H9 (cell line): ENCODE results near the gene FAM171A1. TPM values are rescaled to one million over a fixed set of nuclear protein-coding genes. Genes with fewer than 3 reads are reported as not detected.

Source experiments
- DNase-seq: peaks from one replicate; pipeline ENCODE4 v3.0.0-alpha.2; 2017
- H2AFZ ChIP-seq: one replicate; pipeline ENCODE4 v1.6.1; 2013; ENCODE audit warnings: mild to moderate bottlenecking, low read length, control low read depth, moderate library complexity
- H2AK5ac ChIP-seq: 2 replicates; pipeline ENCODE4 v1.6.1; 2013; ENCODE audit warnings: low read length, control low read depth, mixed read lengths; ENCODE audit not compliant: insufficient read length
- H2BK120ac ChIP-seq: one replicate; pipeline ENCODE4 v1.6.1; 2013; ENCODE audit warnings: low read depth, mild to moderate bottlenecking, low read length, control low read depth, inconsistent platforms; ENCODE audit not compliant: poor library complexity, severe bottlenecking
- H2BK12ac ChIP-seq: 2 replicates; pipeline ENCODE4 v1.6.1; 2013; ENCODE audit warnings: low read length, control low read depth, mixed read lengths, low read depth; ENCODE audit not compliant: insufficient read length
- H2BK15ac ChIP-seq: 2 replicates; pipeline ENCODE4 v1.6.1; 2013; ENCODE audit warnings: low read depth, low read length, control low read depth
- H2BK20ac ChIP-seq: one replicate; pipeline ENCODE4 v1.6.1; 2013; ENCODE audit warnings: low read depth, mild to moderate bottlenecking, low read length, control low read depth, inconsistent platforms; ENCODE audit not compliant: poor library complexity, severe bottlenecking
- H2BK5ac ChIP-seq: 2 replicates; pipeline ENCODE4 v1.6.1; 2013; ENCODE audit warnings: low read length, control low read depth, mixed read lengths; ENCODE audit not compliant: insufficient read length
- H3K14ac ChIP-seq: 2 replicates; pipeline ENCODE4 v1.6.1; 2013; ENCODE audit warnings: low read length, control low read depth; ENCODE audit not compliant: insufficient read depth
- H3K18ac ChIP-seq: 2 replicates; pipeline ENCODE4 v1.6.1; 2013; ENCODE audit warnings: low read depth, mild to moderate bottlenecking, mixed read lengths, low read length, control low read depth; ENCODE audit not compliant: insufficient read length
- H3K23ac ChIP-seq: 2 replicates; pipeline ENCODE4 v1.6.1; 2013; ENCODE audit warnings: low read length, control low read depth, mixed read lengths, low read depth; ENCODE audit not compliant: insufficient read length
- H3K23me2 ChIP-seq: 2 replicates; pipeline ENCODE4 v1.6.1; 2013; ENCODE audit warnings: low read depth, mild to moderate bottlenecking, mixed read lengths, low read length, control low read depth; ENCODE audit not compliant: insufficient read length, poor library complexity, severe bottlenecking
- H3K27ac ChIP-seq: 2 replicates; pipeline ENCODE4 v1.5.1; 2013; ENCODE audit warnings: low read length, control low read depth, mixed read lengths, low read depth; ENCODE audit not compliant: insufficient read length
- H3K27me3 ChIP-seq: 2 replicates; pipeline ENCODE4 v1.6.1; 2013; ENCODE audit warnings: low read length, control low read depth, inconsistent platforms; ENCODE audit not compliant: insufficient read depth
- H3K4ac ChIP-seq: 2 replicates; pipeline ENCODE4 v1.6.1; 2013; ENCODE audit warnings: low read depth, mild to moderate bottlenecking, control low read depth, inconsistent platforms, low read length, moderate library complexity
- H3K4me1 ChIP-seq: 2 replicates; pipeline ENCODE4 v1.6.1; 2013; ENCODE audit warnings: low read length, control low read depth, inconsistent platforms; ENCODE audit not compliant: insufficient read depth
- H3K4me2 ChIP-seq: 2 replicates; pipeline ENCODE4 v1.6.1; 2013; ENCODE audit warnings: low read length, control low read depth, mixed read lengths; ENCODE audit not compliant: insufficient read length, insufficient read depth
- H3K56ac ChIP-seq: 2 replicates; pipeline ENCODE4 v1.6.1; 2013; ENCODE audit warnings: low read depth, mild to moderate bottlenecking, mixed read lengths, low read length, control low read depth; ENCODE audit not compliant: insufficient read length
- H3K79me1 ChIP-seq: 2 replicates; pipeline ENCODE4 v1.6.1; 2013; ENCODE audit warnings: low read depth, mild to moderate bottlenecking, moderate library complexity, low read length, control low read depth, inconsistent platforms; ENCODE audit not compliant: insufficient read depth, poor library complexity, severe bottlenecking
- H3K79me2 ChIP-seq: 2 replicates; pipeline ENCODE4 v1.6.1; 2013; ENCODE audit warnings: low read length, control low read depth, inconsistent platforms; ENCODE audit not compliant: insufficient read depth
- H3K9ac ChIP-seq: 2 replicates; pipeline ENCODE4 v1.6.1; 2013; ENCODE audit warnings: low read length, control low read depth, mixed read lengths; ENCODE audit not compliant: insufficient read length; ENCODE audit errors: extremely low read depth
- H3K9me3 ChIP-seq: one replicate; pipeline ENCODE4 v1.6.1; 2013; ENCODE audit warnings: low read depth, low read length, inconsistent platforms; ENCODE audit not compliant: control insufficient read depth
- H3T11ph ChIP-seq: one replicate; pipeline ENCODE4 v1.6.1; 2013; ENCODE audit warnings: mild to moderate bottlenecking, low read length, control low read depth, inconsistent platforms
- H4K20me1 ChIP-seq: one replicate; pipeline ENCODE4 v1.6.1; 2013; ENCODE audit not compliant: control insufficient read depth, insufficient read length, insufficient read depth
- H4K5ac ChIP-seq: 2 replicates; pipeline ENCODE4 v1.6.1; 2013; ENCODE audit warnings: low read depth, mild to moderate bottlenecking, mixed read lengths, low read length, control low read depth; ENCODE audit not compliant: insufficient read length
- H4K8ac ChIP-seq: replicated peaks from 2 replicates; pipeline ENCODE4 v1.6.1; 2013; ENCODE audit warnings: low read length, control low read depth, mixed read lengths, low read depth; ENCODE audit not compliant: insufficient read length
- H4K91ac ChIP-seq: 2 replicates; pipeline ENCODE4 v1.6.1; 2013; ENCODE audit warnings: low read depth, mild to moderate bottlenecking, moderate library complexity, mixed read lengths, low read length, control low read depth; ENCODE audit not compliant: insufficient read length
- H3K27ac Mint-ChIP-seq, 3 experiments: 2 replicates in 2 of 3; 3 replicates in 1 of 3; pipeline ENCODE4 v1.8.0; 2020 to 2021; ENCODE audit warnings: mixed read lengths in 3 of 3, mild to moderate bottlenecking in 1 of 3, moderate library complexity in 1 of 3
- H3K27me3 Mint-ChIP-seq: 2 replicates; pipeline ENCODE4 v1.8.0; 2021; ENCODE audit warnings: low read depth, mild to moderate bottlenecking, moderate library complexity, mixed read lengths
- H3K36me3 Mint-ChIP-seq, 3 experiments: 2 replicates in 2 of 3; 3 replicates in 1 of 3; pipeline ENCODE4 v1.8.0; 2020 to 2021; ENCODE audit warnings: low read depth in 3 of 3, mixed read lengths in 3 of 3; ENCODE audit not compliant: insufficient read depth in 1 of 3
- H3K4me1 Mint-ChIP-seq, 2 experiments: 2 replicates each; pipeline ENCODE4 v1.8.0; 2020; ENCODE audit warnings: mixed read lengths in 2 of 2
- H3K4me3 Mint-ChIP-seq, 2 experiments: 2 replicates in 1 of 2; 3 replicates in 1 of 2; pipeline ENCODE4 v1.8.0; 2020 to 2021; ENCODE audit warnings: mild to moderate bottlenecking in 2 of 2, mixed read lengths in 2 of 2, moderate library complexity in 1 of 2
- H3K9me3 Mint-ChIP-seq, 2 experiments: 2 replicates in 1 of 2; 3 replicates in 1 of 2; pipeline ENCODE4 v1.8.0; 2020; ENCODE audit warnings: mild to moderate bottlenecking in 2 of 2, mixed read lengths in 2 of 2, moderate library complexity in 1 of 2
- WGBS: extraction: QIAGEN DNeasy Blood & Tissue Kit; methylation state at CpG from one replicate; pipeline ENCODE4 v1.1.7; 2013; ENCODE audit warnings: missing lambda C conversion rate, low lambda C conversion rate, mixed read lengths; ENCODE audit not compliant: insufficient read length; ENCODE audit errors: extremely low coverage; 5-methylcytosine and 5-hydroxymethylcytosine counted together
- total RNA-seq: library from RNA; stranded (reverse); gene quantifications from 2 replicates; pipeline ENCODE4 v1.2.1, GENCODE V29; 2021
- TF ChIP-seq, protein P1 (sequence below): fragments of 200-600 bp; sonication (generic); conservative IDR thresholded peaks from 3 replicates; pipeline ENCODE4 v1.8.0; 2021; ENCODE audit warnings: antibody characterized with exemption, mild to moderate bottlenecking

The FAM171A1 gene
- total RNA-seq, 1 experiment from 2014 or later, result 37.4 TPM

DNA sequence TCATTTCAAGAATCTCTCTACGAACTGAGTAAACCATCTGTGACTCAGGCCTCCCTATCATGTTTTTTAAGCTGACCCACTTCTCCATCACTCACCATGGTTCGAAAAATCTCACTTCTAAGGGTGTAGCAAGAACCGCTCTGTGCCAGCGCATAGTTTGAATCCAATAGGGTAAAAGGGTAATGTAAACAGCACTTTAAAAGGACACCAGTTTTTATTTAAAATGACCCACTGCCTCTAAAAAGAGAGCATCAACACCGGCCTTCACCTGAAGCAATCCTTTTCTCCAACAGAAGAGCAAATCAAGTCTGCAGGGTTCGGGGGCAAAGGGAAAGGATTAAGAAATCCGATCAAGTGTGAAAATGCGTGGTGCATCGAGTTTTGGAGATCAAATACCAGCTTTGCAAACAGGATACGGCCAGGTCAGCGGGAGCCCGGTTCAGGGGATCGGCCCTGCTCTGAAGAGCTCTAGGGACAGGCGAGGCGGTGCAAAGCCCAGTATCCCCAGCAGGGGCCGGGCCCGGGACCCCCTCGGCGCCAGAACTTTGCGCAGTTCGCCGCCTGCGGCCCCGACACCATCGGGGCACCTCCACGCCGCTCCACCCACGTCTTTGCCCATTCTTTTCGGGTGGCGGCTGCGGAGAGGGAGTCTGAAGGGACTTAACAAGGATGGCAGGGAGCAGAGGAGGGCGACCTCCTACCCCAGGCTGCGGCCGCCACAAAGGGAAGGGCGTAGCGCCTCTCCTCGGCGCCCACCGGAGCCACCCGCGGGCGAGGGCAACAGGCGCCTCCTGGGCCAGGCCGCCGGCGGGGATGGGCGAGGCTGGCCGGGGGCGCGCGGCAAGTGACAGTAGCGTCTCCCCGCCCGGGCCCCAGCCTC lies 203.4 kb downstream of the FAM171A1 start:
- Histone ChIP-seq H3K23me2 (peaks cover 4% of the 10 kb centered on the region), H4K8ac (no peak overlapping the region), H3K79me2 (no peaks in the 10 kb centered on the region), H3K4me1 (no peaks in the 10 kb centered on the region; the same call in 1 of the 2 replicates), H2AFZ (no peak overlapping the region), H4K20me1 (no peaks in the 10 kb centered on the region), H2AK5ac (no peak overlapping the region), H3K4me2 (peak overlapping the region; percentile 79), H3K9me3 (no peaks in the 10 kb centered on the region), H3K4ac (no peak overlapping the region), H2BK5ac (no peak overlapping the region), H3T11ph (no peak overlapping the region), H3K9ac (peak overlapping the region; percentile 65), H2BK12ac (no peak overlapping the region), H3K56ac (no peak overlapping the region), H3K27me3 (no peaks in the 10 kb centered on the region), H3K23ac (no peak overlapping the region), H4K5ac (no peak overlapping the region), H3K27ac (no peak overlapping the region), H4K91ac (no peak overlapping the region), H2BK15ac (no peak overlapping the region), H2BK120ac (no peak overlapping the region), H3K14ac (peak overlapping the region; percentile 74), H2BK20ac (no peak overlapping the region), H3K18ac (peak overlapping the region; percentile 73), H3K79me1 (peaks cover 4% of the 10 kb centered on the region)
- TF ChIP-seq, protein P1, sequence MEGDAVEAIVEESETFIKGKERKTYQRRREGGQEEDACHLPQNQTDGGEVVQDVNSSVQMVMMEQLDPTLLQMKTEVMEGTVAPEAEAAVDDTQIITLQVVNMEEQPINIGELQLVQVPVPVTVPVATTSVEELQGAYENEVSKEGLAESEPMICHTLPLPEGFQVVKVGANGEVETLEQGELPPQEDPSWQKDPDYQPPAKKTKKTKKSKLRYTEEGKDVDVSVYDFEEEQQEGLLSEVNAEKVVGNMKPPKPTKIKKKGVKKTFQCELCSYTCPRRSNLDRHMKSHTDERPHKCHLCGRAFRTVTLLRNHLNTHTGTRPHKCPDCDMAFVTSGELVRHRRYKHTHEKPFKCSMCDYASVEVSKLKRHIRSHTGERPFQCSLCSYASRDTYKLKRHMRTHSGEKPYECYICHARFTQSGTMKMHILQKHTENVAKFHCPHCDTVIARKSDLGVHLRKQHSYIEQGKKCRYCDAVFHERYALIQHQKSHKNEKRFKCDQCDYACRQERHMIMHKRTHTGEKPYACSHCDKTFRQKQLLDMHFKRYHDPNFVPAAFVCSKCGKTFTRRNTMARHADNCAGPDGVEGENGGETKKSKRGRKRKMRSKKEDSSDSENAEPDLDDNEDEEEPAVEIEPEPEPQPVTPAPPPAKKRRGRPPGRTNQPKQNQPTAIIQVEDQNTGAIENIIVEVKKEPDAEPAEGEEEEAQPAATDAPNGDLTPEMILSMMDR, result peak; percentile 65
- H3K4me1 Mint-ChIP-seq, result peaks cover 25 to 33% of the 10 kb centered on the region in 2 experiments
- no peaks in the 10 kb centered on the region for H3K36me3 Mint-ChIP-seq
- H3K27ac Mint-ChIP-seq, result peak overlapping the region in 2 of 3 experiments; percentile 82 to 84; a peak in 3 of 7 replicates
- peak; percentile 79 for DNase-seq
- H3K4me3 Mint-ChIP-seq, result peak overlapping the region; percentile 90 to 93
- H3K27me3 Mint-ChIP-seq, result peaks cover 10% of the 10 kb centered on the region
- no peaks in the 10 kb centered on the region for H3K9me3 Mint-ChIP-seq
- WGBS, result no CpG with 5 or more reads among the region's 54 CpGs
